A673 (cell line): ENCODE results near the gene RAPGEF3.

Source experiments
- CTCF ChIP-seq: fragments of 300-800, 200-600 bp; sonication (generic); conservative IDR thresholded peaks from 2 replicates; pipeline ENCODE4 v1.5.1; 2017; ENCODE audit warnings: low read depth, mild to moderate bottlenecking, antibody characterized with exemption, low read length, moderate library complexity, mixed read lengths
- EZH2 ChIP-seq: fragments of 200-600 bp; sonication (generic); IDR thresholded peaks from 2 replicates; pipeline ENCODE4 v1.6.1; 2017; ENCODE audit warnings: borderline replicate concordance, low read depth, mild to moderate bottlenecking, mixed read lengths, antibody characterized with exemption, low read length; ENCODE audit not compliant: poor library complexity, severe bottlenecking

GRCh38 chr12:47757840-47758583 lies 668 bp downstream of the RAPGEF3 start:
- TF ChIP-seq CTCF, result no peak
- TF ChIP-seq EZH2, result no peak
